HL-60/S4 treated with retinoic acid at 250 ng/mL for 4 days and 3 days (cell line): ENCODE results near the gene PDPK1.

ENCODE experiments used
- in situ Hi-C: fragments of 300-500 bp; cut with MboI; formaldehyde crosslinking; loops from 2 replicates; pipeline ENCODE4 v1.7.0; 2022; ENCODE audit warnings: low sequenced_read_pairs

The PDPK1 gene

DNA sequence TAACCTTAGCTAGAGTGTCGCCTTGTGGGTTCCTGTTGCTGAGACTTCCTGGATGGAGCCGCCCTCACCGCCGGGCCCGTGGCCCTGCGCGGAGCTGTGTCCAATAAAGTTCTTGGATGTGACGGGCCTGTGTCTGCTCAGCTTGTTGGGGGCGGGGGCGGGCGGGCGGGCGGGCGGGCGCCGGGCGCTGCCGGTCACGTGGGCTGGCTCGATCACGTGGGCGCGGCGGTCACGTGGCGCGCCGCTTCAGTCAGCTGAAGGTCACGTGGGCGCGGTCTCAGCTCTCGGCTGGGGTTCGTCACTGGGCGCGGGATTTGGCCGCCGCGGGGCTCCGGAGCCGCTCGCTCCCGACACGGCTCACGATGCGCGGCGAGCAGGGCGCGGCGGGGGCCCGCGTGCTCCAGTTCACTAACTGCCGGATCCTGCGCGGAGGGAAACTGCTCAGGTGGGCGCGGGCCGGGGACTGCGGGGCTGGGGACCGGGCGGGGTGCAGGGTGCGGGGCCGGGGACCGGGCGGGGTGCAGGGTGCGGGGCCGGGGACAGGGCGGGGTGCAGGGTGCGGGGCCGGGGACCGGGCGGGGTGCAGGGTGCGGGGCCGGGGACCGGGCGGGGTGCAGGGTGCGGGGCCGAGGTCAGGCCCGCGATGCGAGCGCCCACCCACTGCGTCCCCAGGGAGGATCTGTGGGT is 17.6 kb upstream of the PDPK1 start, which contains the start of gene AMDHD2:
TSS of gene AMDHD2 (plus strand) at position 275 of the 687 bp plus-strand sequence. CDS start at position 363, 88 bp downstream.
- in situ Hi-C loops, result no loop called here

DNA sequence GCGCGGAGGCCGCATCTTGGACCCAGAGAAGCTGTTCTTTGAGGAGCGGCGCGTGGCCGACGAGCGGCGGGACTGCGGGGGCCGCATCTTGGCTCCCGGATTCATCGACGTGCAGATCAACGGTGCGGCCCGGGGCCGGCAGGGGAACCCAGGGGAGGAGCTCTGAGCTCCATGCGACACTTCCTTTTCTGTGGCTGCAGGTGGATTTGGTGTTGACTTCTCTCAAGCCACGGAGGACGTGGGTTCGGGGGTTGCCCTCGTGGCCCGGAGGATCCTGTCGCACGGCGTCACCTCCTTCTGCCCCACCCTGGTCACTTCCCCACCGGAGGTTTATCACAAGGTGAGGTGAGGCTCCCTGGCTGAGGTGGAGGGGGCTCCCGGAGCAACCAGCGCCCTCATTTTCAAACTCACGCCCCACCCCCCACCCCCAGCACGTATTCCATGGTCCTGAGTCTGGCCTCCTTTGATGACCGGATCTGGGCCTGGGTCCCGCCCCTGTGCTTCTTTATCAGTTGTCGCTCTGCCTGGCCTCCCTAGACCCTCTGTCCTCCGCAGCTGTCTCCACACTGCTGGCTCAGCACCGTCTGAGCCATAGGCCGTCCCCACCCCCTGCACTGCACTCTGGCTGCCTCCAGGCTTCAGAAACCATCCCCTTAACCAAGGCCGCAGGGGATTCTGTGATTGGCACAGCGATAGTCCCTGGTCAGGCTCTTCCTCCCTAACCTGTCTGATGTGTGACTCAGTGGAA is 16.9 kb upstream of the PDPK1 start:
- in situ Hi-C loops, result no loop called here

DNA sequence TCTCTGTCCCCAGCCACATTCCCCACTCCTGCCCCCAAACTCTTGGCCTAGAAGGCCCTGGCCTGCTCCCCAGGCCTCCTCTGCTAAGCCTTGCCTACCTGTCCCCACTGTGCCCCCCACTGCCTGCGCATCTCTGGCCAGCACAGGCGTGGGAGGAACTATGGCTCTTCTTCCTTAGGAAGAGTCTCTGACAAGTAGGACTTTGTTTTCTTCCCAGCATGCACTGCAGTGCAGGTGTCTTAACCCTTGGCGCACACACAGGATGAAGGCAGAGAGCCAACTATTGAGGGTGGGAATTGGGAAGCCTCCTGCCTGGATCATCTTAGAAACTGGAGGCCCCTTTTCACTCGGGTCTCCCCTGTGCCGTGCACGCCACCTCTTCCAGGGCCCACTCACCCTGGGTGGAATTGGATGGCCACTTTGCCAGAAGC is 14.0 kb upstream of the PDPK1 start:
- in situ Hi-C loops, result no loop called here

DNA sequence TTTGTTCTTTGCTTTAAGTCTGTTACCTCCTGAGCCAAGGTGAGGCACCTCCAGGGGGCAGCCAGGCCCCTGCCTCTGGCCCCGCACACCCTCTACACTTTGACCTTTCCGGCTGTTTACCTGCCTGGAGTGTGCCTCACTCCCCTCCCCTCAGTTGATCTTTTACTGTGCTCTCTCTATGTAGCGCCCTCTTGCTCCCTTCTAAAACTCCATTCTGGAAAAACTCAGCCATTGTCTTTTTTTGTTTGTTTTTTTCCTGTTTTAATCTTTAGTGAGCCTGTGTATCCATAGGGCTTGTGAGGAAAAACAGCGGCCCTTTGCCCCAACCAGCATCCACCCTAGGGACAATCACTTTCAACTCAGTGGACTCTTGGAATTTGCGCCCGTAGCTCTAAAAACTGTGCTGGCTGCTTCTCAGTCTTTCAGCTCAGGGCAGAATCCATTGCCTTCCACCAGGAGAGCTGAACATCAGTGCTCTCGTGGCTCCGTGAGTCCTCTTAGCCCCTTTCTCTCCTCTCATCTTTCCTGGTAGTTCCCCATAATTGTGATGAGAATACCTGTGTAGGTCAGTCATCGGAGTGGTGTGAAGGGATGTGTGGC is 13.4 kb upstream of the PDPK1 start:
- in situ Hi-C loops, result no loop called here

DNA sequence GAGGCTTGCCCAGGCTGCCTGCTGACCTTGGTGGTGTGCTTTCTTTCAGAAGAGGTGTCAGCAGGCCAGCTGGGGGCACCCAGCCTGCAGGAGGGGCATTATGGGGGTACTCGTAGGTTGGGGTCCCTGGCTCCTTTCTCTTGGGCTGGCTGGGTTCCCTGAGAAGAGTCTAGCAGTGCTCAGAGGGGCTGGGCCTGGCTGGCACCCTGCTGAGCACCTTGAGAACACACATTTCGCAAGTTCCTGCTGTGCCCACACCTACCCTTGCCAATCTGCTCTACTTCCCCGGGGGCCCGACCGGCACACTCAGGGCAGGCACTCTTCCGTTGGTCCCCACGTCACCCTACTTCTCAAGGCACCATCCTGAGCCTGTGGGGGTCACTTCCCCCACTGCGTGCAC is 11.7 kb upstream of the PDPK1 start:
- in situ Hi-C loops, result no loop called here

DNA sequence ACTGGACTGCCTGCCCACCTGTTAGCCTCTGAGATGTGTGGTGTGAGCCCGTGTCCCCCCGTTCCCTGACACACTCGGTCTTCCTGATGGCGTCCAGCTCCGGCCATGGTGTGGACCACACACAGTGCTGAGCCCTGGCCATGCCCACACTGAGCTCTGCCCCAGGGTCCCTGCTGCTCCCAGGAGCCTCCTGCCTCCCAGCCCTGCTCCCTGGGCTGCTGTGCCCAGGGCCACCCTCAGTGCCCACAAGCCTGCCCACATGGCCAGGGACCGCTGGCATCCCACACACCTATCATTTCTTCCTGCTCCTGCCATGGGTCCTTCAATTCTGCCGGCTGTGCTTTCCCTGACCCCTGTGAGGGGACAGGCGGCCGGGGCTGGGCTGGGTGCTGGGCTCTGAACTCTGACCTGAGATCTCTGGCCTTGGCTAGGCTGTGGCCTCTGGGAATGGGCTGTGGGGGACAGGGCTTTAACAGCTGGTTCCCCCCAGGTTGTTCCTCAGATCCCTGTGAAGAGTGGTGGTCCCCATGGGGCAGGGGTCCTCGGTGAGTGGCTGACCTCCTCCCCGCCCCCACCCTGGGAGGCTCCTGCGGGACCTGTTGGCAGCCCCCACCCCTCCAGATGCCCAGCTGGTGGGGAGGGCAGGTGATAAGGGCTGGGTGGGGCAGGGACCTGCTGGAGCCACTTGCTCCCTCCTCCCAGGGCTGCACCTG is 10.6 kb upstream of the PDPK1 start:
- in situ Hi-C loops, result no loop called here

DNA sequence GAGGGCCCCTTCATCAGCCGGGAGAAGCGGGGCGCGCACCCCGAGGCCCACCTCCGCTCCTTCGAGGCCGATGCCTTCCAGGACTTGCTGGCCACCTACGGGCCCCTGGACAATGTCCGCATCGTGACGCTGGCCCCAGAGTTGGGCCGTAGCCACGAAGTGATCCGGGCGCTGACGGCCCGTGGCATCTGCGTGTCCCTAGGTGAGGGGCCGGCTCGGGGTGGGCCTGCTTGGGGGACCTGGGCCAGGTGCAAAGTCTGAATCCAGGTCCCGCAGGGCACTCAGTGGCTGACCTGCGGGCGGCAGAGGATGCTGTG is 10.1 kb upstream of the PDPK1 start:
- in situ Hi-C loops, result no loop called here

DNA sequence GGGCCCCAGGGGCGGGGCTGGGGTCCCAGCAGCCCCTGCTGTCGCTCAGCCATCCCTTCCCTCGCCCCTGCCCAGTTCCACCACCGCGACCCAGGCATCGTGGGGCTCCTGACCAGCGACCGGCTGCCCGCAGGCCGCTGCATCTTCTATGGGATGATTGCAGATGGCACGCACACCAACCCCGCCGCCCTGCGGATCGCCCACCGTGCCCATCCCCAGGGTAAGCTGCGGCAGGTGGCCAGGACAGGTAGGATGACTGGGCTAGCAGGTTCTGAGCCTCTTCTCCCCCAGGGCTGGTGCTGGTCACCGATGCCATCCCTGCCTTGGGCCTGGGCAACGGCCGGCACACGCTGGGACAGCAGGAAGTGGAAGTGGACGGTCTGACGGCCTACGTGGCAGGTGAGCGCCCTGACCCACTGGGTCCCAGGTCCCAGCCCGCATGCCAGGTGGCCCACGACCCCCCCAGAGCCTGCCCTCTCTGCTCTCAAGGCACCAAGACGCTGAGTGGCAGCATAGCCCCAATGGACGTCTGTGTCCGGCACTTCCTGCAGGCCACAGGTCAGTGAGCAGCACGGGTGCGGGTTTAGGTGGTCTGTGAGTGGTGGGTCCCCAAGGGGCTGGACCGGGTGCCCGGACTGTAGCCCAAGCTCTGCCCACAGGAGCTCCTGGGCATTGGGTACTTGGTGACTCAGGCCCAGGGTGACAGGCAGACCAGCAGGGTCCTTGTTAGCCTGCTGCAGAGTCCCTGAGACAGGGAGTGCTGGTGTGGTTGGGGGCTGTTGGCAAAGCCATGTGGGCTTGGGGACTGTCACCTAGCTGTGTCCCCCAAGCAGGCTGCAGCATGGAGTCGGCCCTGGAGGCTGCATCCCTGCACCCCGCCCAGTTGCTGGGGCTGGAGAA is 9.4 kb upstream of the PDPK1 start:
- in situ Hi-C loops, result no loop called here

DNA sequence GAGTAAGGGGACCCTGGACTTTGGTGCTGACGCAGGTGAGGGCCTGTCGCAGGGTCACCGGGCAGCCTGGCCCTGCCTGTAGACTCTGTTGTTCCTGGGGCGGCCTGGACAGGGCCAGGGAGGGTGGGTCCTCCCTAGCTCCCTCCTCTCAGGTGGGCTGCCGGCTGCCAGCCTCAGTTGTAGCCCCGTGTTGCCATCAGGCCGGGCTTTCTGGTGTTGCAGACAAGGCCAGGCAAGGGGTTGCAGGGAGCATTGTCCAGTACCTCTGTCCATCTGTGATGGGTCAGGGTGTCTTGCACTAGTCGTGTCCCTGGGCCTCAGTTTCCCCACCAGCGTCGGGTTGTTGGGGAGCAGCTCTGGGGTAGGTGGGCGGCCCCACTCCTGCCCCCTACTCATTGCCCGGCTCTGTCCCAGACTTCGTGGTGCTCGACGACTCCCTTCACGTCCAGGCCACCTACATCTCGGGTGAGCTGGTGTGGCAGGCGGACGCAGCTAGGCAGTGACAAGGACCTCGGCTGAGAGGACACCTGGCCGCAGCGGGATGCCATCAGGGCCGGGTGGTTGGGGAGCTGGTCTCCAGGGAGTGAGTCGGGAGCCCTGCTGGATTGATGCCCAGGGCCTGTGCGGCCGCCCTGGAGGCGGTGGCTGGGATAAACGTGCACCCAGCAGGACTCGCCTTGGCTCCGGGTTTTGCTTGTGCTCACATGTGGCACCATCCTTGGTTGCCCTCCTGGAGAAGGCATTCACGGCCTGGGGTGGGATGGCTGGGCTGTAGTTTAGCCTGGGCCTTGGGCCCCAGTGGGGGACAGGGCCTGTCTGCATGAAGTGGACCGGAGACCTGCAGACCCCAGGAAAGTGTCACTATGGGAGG is 8.5 kb upstream of the PDPK1 start:
- in situ Hi-C loops, result no loop called here

DNA sequence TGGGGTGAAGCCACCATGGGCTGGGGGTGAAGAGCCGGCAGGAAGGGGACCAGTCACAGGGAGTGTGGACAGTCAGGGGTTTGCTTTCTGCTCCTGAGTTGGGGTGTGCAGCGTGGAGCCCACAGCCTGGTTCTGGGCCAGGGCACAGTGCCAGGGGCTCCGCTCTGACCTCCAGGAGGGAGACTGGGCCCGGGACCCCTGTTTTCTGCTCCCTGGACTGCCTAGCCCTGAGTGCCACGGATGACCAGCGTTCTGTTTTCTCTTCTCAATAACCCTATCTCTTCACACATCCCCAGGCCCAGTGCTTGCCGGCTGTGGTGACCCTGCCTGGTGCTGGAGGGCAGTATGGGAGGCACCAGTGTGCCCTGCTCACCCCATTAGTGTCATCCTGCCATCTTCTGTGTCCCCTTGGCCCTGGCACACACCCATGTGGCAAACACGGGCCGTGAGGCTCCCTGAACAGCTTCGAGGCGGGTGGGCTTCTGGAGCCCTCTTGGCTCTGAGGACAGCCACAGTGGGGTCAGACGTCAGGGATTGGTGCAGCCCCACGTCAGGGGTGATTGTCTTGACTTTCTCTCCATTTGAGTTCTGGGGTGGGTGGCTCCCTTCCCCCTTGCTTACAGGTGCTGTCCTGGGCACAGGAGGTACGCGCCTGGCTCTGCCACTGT is 7.7 kb upstream of the PDPK1 start:
- in situ Hi-C loops, result loop anchor here (5.0 kb wide), 1 partner anchor 67 kb away; no protein-coding TSS in a partner anchor

DNA sequence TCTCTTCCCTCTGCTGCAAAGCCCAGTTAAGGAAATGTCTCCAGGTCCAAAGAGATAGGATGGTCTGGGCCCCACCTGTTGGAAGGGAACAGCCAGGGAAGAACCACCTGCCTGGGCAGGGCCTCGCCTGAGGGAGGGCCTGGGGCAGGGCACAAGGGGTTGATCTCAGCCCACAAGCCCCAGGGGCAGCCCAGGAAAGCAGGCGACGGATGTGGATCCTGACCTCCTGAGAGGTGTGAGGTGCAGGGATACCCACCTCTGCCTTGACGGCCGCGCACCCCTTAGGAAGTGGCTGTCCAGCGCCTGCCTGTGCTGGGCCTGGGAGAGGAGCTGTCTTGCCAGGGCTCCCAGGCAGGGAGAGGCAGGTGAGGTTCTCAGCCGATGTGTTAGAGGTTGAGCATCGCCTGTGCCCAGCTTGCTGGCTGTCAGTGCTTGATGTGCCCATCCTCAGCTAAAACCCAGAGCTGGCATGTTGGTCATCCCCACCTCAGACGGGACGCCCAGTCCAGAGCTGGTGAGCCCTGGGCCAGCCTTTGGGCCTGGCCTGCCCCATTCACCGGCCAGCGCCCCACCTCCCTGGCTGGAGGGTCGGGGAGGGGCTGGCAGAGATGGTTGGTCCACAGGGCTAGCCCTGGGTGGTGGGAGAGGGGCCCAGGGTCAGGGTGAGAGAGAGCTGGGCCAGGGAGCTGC is 7.0 kb upstream of the PDPK1 start:
- in situ Hi-C loops, result loop anchor here (5.0 kb wide), 1 partner anchor 67 kb away; no protein-coding TSS in a partner anchor

DNA sequence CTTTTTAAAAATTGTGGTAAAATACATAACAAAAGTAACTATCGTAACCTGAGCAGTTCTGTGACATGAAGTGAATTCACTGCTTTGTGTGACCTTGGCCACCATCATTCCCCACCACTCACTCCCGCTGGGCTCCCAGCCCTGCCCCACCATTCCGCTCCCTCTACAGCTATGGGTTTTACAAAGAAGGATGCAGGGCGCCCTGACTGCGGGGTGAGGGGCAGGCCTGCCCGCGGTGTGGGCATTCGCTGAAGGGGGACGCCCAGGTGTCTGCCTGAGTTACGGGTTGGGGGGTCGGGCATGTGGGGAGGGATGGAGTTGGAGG is 6.5 kb upstream of the PDPK1 start, which contains the start of gene CEMP1:
TSS of gene CEMP1 (minus strand) at position 38 of the 325 bp plus-strand sequence. CDS start 335 bp downstream, outside the sequence.
- in situ Hi-C loops, result loop anchor here (5.0 kb wide), 1 partner anchor 66 kb away; no protein-coding TSS in a partner anchor

DNA sequence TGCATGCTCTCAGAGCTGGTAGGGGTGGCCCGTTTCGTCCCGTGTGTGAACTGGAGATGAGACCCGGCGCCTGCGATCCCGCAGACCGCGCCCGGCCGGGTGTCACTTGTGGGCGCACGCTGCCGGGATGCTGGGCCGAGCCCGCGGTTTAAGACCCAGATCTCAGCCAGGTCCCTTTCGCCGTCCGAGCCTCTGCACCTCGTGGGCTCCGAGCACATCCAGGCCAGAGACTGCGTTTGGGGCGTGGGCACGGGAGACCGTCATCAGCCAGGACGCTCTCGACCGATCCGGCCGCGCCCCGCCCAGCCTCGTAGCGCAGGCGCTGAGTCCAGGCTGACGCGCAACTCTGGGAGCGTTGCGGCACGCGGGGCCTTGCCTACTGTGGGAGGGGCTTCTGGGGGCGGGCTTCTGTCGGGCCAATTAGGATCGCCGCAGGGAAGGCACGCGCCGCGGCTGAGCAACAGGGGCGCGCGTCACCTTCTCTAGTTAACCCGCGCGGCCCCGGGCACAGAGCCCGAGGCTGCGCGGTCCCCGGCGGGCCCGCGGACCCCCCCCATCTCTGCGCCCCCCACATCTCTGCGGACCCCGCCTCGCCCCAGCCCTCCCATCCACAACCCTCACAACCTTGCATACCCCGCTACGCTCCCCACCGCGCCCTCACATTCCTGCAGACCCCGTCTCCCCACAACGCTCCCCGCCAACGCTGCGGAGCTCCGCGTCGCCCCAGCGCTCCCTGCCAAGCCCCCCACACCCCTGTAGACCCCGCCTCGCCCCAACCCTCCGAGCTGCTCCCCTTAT is 5.9 kb upstream of the PDPK1 start:
- in situ Hi-C loops, result loop anchor here (5.0 kb wide), 1 partner anchor 65 kb away; no protein-coding TSS in a partner anchor

DNA sequence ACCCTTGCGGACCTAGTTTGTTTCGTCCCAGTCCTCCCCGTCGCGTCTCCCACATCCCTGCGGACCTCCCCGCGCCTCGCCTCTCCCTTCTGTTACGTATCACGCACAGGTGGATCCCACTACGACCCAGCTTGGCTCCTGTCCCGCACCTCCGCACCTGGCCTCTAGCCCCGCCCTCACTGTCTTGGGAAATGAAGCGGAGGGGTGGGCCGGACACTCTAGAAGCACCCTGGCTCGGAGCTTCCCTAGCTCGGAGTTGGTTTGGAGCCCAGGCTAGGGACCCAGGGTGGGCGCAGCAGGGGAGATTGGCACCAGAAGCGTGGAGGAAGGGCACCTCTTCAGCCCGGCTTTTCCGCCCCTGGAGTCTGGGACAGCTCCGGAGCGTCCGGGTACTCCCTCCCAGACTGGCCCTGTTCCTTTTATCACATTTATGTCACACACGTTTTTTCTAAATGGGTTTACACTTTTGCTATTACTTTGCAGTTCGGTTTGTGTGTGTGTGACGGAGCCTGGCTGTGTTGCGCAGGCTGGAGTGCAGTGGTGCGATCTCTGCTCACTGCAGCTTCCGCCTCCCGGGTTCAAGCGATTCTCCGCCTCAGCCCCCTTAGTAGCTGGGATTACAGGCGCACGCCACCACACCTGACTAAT is 5.2 kb upstream of the PDPK1 start:
- in situ Hi-C loops, result loop anchor here (5.0 kb wide), 1 partner anchor 65 kb away; no protein-coding TSS in a partner anchor

DNA sequence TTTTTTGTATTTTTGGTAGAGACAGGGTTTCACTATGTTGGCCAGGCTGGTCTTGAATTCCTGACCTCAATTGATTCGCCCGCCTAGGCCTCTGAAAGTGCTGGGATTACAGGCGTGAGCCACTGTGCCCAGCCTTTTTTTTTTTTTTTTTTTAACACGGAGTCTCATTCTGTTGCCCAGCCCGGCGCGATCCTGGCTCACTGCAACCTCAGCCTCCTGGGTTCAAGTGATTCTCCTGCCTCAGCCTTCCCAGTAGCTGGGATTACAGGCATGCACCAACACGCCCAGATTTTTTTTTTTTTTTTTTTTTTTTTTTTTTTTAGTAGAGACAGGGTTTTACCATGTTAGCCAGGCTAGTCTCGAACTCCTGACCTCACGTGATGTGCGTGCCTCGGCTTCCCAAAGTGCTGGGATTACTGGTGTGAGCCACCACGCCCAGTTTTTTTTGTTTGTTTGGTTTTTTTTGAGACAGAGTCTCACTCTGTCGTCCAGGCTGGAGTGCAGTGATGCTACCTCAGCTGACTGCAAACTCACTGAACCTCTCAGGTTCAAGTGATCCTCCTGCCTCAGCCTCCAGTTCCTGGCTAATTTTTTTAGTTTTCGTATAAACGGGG is 4.6 kb upstream of the PDPK1 start:
- in situ Hi-C loops, result loop anchor here (5.0 kb wide), 1 partner anchor 64 kb away; no protein-coding TSS in a partner anchor

DNA sequence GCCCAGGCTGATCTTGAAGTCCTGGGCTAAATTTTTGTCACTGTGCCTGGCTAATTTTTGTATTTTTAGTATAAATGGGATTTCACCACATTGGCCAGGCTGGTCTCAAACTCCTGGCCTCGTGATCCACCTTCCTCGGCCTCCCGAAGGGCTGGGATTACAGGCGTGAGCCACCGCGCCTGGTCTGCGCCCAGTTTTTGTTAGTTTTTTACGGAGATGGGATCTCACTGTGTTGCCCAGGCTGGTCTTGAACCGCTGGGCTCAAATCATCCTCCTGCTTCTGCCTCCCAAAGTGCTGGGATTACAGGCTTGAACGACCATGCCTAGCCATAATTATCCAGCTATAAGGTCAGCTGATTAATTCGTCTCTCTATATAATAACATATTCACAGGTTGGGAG is 3.9 kb upstream of the PDPK1 start:
- in situ Hi-C loops, result loop anchor here (5.0 kb wide), 1 partner anchor 63 kb away; no protein-coding TSS in a partner anchor
